ENCODE measurements around the gene MYH11. TPM values are rescaled to one million over a fixed set of nuclear protein-coding genes. Genes with fewer than 3 reads are reported as not detected.

MYH11 gene
- total and polyA plus RNA-seq, 8 donors: 47.3 to 208 (median 124) TPM

- no peak for ATAC-seq
- H3K4me3 ChIP-seq: no peak overlapping the region
Observed at GRCh38 chr16:15900357-15900756, 43.5 kb upstream of the MYH11 start.

GRCh38 chr16:15899538-15900100 lies 42.8 kb upstream of the MYH11 start:
- peaks cover 6 to 14% of the 10 kb centered on the region in 2 donors for H3K4me1 ChIP-seq
- H3K27ac ChIP-seq: peak overlapping the region; percentile 39 to 41
- no peaks in the 10 kb centered on the region for H3K9me3 ChIP-seq
- peak; percentile 94 for ATAC-seq
- no peaks in the 10 kb centered on the region for H3K27me3 ChIP-seq
- TF ChIP-seq CTCF (IDR thresholded peaks at IDR 0.05): no peak
- peak in 1 of 4 donors; percentile 64 for DNase-seq
- H3K36me3 ChIP-seq: no peaks in the 10 kb centered on the region
- H3K4me3 ChIP-seq: no peak overlapping the region
- intact Hi-C loops (cut with DNase I): no loop called here

More at GRCh38 chr16:15900357-15900756, 43.5 kb upstream of the MYH11 start:
- no peaks in the 10 kb centered on the region for H3K9me3 ChIP-seq
- peaks cover 6 to 14% of the 10 kb centered on the region in 2 donors for H3K4me1 ChIP-seq
- DNase-seq: no peak
- intact Hi-C loops (cut with DNase I): no loop called here
- no peaks in the 10 kb centered on the region for H3K36me3 ChIP-seq
- no peak for TF ChIP-seq CTCF (IDR thresholded peaks at IDR 0.05)
- no peak overlapping the region for H3K27ac ChIP-seq
- no peaks in the 10 kb centered on the region for H3K27me3 ChIP-seq

GRCh38 chr16:15898654-15899053 lies 41.8 kb upstream of the MYH11 start:
- intact Hi-C loops (cut with DNase I): no loop called here
- DNase-seq: no peak
- Histone ChIP-seq H3K27me3 (no peaks in the 10 kb centered on the region), H3K27ac (no peak overlapping the region), H3K4me3 (no peak overlapping the region), H3K36me3 (no peaks in the 10 kb centered on the region), H3K4me1 (peaks cover 6 to 14% of the 10 kb centered on the region in 2 donors), H3K9me3 (no peaks in the 10 kb centered on the region)
- no peak for TF ChIP-seq CTCF (IDR thresholded peaks at IDR 0.05)
- no peak for ATAC-seq

- no peak overlapping the region for H3K27ac ChIP-seq
- ATAC-seq (peak; percentile 60), DNase-seq (no peak)
- no peaks in the 10 kb centered on the region for H3K9me3 ChIP-seq
- no peak overlapping the region for H3K4me3 ChIP-seq
- H3K4me1 ChIP-seq: peaks cover 6 to 14% of the 10 kb centered on the region in 2 donors
- H3K27me3 ChIP-seq: no peaks in the 10 kb centered on the region
- intact Hi-C loops (cut with DNase I): no loop called here
- TF ChIP-seq CTCF (IDR thresholded peaks at IDR 0.05): no peak
- H3K36me3 ChIP-seq: no peaks in the 10 kb centered on the region
Observed at GRCh38 chr16:15897834-15898254, 41.0 kb upstream of the MYH11 start.

GRCh38 chr16:15897121-15897780 lies 40.4 kb upstream of the MYH11 start:
- ATAC-seq: peak; percentile 18
- no peaks in the 10 kb centered on the region for H3K27me3 ChIP-seq
- H3K36me3 ChIP-seq: no peaks in the 10 kb centered on the region
- no peak for TF ChIP-seq CTCF (IDR thresholded peaks at IDR 0.05)
- H3K27ac ChIP-seq: no peak overlapping the region
- no peak for DNase-seq
- no peak overlapping the region for H3K4me3 ChIP-seq
- H3K4me1 ChIP-seq: peaks cover 6 to 14% of the 10 kb centered on the region in 2 donors
- intact Hi-C loops (cut with DNase I): no loop called here
- no peaks in the 10 kb centered on the region for H3K9me3 ChIP-seq
